Activated naive CD8-positive, alpha-beta T cell treated with anti-CD3 and anti-CD28 coated beads, Interleukin-2, amount 50 U/mL, for 16 hours (primary cell): ENCODE data around the gene NIBAN1.
"Not testable (repeated sequence)": the region's sequence is repeated elsewhere in the genome, so short reads cannot be mapped to it uniquely, and the experiment has no call there.

Experiments used
- DNase-seq: peaks from one replicate; pipeline ENCODE4 v3.0.0-alpha.2; 2020; ENCODE audit warnings: low read depth, low spot score

NIBAN1 gene, protein sequence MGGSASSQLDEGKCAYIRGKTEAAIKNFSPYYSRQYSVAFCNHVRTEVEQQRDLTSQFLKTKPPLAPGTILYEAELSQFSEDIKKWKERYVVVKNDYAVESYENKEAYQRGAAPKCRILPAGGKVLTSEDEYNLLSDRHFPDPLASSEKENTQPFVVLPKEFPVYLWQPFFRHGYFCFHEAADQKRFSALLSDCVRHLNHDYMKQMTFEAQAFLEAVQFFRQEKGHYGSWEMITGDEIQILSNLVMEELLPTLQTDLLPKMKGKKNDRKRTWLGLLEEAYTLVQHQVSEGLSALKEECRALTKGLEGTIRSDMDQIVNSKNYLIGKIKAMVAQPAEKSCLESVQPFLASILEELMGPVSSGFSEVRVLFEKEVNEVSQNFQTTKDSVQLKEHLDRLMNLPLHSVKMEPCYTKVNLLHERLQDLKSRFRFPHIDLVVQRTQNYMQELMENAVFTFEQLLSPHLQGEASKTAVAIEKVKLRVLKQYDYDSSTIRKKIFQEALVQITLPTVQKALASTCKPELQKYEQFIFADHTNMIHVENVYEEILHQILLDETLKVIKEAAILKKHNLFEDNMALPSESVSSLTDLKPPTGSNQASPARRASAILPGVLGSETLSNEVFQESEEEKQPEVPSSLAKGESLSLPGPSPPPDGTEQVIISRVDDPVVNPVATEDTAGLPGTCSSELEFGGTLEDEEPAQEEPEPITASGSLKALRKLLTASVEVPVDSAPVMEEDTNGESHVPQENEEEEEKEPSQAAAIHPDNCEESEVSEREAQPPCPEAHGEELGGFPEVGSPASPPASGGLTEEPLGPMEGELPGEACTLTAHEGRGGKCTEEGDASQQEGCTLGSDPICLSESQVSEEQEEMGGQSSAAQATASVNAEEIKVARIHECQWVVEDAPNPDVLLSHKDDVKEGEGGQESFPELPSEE

GRCh38 chr1:184974056-184974836 lies at the start of gene NIBAN1:
NIBAN1 (minus strand) TSS chr1:184974508; CDS start chr1:184974356, 152 bp downstream.
- no peak for DNase-seq

- DNase-seq = no peak
Measured at GRCh38 chr1:185017966-185018365, 43.7 kb upstream of the NIBAN1 start.

DNA sequence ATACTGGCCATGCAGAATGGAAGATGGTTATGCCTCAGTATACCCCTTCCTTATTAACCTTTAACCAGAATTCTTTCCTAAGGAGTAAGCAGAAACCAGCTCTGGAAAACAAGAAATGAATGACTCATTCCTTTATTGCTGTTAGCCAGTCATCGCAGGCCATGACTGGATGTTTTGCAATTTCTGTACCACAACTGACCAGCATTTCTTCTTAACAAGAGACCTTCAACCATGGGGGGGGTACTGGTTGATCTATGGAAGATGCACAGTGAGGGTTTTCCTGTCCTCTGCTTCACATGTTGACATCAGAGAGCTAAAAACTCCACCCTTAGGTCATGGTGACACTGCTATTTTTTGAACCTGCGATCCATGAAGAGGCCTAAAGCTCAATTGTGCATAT lies 43.0 kb upstream of the NIBAN1 start:
- DNase-seq = no peak

- DNase-seq = no peak
Measured at GRCh38 chr1:185016880-185017279, 42.6 kb upstream of the NIBAN1 start.

DNA sequence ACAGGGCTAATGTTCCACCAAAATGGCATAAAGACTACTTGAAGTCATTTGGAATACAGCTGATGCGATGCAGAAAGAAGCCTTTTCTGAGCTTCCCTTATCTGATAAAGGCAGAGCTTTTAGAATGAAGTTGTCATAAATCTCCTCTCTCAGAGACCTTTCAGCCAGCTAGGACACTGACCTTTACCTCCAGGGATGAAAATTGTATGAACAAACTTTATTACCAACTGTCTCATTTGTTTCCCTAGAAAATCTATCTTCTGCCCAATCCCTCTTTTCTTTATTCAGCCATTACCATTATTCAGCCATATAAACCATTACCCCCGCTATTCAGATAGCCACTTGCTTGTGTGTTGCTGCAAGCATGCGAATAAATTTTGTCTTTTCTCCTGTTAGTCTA lies 41.3 kb upstream of the NIBAN1 start:
- no peak for DNase-seq

- no peak for DNase-seq
Measured at GRCh38 chr1:185014941-185015340, 40.6 kb upstream of the NIBAN1 start.

GRCh38 chr1:185010361-185010760 lies 36.1 kb upstream of the NIBAN1 start:
- no peak for DNase-seq

DNA sequence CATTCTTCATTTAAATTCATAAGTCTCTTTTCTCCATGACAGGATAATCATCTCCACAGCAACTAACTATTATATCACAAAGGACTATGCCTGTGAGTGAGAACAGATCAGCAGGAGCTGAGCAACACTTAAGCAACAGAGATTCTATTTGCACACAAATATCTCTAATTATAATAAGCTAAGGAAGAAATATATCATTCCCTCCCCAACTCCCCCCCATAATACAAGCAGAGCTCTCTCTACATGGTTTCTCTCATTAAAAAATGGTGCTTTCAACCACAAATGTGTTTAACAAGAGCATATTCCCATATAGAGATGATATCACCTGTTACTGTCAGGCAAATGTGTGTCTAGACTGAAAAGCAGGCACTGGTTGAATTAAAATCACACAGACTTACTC lies 34.5 kb upstream of the NIBAN1 start:
- DNase-seq = no peak

- not testable (repeated sequence) for DNase-seq
Measured at GRCh38 chr1:185001312-185001880, 27.1 kb upstream of the NIBAN1 start.

DNA sequence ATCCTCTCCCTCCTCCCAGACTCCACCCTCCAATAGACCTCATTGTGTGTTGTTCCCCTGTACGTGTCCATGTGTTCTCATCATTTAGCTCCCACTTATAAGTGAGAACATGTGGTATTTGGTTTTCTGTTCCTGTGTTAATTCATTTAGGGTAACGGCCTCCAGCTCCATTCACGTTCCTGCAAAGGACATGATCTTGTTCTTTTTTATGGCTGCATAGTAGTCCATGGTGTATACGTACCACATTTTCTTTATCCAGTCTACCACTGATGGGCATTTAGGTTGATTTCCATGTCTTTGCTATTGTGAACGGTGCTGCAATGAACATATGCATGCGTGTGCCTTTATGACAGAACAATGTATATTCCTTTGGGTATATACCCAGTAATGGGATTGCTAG lies 25.7 kb upstream of the NIBAN1 start:
- DNase-seq = not testable (repeated sequence)

GRCh38 chr1:184994301-184994700 lies 20.0 kb upstream of the NIBAN1 start:
- no peak for DNase-seq

DNA sequence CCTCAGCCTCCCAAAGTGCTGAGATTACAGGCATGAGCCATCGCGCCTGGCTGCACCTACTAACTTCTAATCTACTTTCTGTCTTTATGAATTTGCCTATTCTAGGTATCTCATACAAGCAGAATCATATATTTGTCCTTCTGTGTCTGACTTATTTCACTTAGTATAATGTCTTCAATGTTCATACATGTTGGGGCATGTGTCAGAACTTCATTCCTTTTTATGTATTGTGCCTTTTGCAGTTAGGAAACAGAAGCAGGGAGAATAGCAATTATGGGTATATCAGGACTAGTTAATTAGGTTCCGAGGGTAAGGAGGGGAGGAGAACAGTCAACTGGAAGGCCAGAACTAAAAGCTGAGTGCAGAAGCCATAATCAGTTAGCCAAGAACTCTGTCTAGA lies 18.0 kb upstream of the NIBAN1 start:
- DNase-seq = no peak

- no peak for DNase-seq
Measured at GRCh38 chr1:184990204-184990603, 15.9 kb upstream of the NIBAN1 start.

DNA sequence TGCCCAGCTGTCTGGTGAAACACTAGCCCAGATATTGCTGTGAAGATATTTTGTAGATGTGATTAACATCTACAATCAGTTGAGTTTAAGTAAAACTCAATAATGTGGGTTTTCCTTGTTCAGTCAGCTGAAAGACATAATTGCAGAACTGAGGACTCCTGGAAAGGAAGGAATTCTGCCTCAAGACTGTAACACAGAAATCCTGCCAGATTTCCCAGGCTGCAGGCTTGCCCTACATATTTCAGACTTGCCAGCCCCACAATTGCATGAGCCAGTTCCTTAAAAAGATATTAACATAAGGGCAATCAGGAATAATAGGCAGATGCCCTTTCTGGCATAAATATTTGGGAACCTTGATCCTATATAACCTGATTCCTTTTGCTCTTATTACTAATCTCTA lies 14.2 kb upstream of the NIBAN1 start:
- no peak for DNase-seq

- DNase-seq = no peak
Measured at GRCh38 chr1:184987696-184988095, 13.4 kb upstream of the NIBAN1 start.

DNA sequence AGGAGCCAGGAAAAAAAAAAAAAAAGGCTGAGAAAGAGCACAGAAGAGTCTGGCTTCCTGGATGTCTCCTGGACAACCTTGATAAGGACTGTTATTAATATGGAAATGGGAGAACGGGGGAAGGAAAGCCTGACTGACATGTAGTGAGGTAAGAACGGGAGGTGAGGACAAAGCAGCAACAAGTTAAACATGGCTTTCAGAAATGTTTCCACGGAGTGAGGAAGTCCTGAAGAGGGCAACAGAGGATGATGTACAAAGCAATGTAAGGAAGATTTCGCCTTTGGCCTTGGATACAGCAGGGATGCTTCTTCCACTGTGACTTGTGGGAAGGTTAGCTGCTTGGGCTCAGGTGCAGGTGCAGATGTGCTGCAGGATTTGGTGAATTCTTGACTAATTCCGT lies 11.9 kb upstream of the NIBAN1 start:
- DNase-seq = no peak

DNA sequence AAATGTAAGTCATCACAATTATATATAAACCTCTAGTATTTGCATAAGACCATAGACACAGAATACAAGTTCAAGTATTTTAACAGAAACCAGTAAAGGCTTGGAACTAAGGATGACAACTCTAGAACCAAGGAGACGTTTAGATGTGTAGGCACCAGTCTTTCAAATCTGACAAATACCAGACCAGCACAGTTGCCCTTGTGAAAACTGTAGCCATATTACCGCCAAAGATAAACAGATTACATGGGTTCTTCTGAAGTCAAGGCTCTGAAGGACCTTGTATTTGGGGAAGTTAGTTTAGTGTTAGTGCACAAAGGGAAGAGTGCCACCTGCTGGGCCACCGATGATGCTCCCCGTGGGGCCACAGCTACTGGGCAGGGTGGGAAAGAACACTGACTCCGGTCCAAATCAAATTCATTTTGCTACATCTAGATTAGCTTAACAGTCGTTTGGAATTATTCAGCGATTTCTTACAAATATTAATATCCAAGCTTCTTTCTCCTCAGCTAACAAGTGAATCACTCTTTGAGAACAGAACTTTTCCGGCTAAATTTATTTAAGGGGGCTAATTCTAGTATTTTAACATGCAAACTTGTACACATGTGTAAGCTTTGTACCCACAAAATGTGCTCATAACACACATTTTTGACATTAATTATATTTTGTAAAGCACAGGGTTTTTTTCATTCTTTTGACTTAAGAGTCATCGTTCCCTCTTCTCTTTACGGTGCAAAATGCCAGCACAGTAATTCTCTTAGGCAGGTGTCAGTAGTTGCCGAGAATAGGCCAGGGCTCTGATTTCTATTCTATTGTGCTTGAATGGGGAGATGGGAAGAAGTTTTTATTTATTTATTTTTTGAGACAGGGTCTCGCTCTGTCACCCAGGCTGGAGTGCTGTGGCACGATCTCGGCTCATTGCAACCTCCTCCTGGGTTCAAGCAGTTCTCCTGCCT lies 8.0 kb upstream of the NIBAN1 start:
- DNase-seq = peak; percentile 46

DNA sequence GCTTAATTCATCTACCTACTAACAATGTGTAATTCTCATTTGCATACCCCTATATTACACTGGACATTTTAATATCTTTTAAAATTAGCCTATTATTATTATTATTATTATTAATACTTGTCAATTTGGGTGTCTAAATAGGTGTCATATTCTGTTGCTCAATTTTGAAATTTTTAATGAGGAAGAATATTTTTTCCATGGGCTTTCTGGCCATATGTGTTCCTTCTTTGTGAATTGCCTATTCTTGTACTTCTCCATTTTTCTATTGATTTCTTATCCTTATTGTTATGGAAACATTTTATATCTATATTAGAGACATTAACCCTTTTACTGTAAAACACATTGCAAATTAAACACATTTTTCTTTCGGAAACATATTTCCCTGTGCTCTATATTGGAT lies 6.4 kb upstream of the NIBAN1 start:
- DNase-seq = no peak

DNA sequence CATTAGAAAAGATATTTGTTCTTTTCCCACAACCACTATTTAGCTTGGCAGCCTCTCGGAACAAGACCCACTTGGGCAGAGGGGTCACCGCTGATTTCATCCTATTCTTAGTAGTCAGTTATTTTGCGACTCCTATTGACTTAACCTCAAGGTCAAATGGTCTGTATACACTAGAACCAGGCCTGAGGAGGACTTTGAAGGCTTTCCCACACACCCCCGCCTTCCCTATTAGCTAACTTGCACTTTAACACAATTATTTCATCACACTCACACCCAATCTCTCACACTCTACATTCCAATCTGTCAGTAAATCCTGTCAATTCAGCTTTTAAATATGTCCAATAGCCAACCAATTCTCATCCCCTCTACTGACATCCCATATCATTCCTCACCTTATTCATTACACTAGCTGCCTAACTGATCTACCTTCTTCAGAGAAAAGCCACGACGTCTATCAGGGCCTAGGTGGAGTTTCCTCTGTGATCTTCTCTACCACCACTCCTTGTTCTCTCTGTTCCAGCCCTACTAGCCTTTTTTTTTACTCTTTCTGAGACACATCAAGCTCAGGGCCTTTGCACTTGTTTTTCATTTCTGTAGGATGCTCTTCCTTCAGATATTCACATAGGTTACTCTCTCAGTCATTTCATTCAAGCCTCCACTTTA lies 1.0 kb upstream of the NIBAN1 start:
- no peak for DNase-seq

DNA sequence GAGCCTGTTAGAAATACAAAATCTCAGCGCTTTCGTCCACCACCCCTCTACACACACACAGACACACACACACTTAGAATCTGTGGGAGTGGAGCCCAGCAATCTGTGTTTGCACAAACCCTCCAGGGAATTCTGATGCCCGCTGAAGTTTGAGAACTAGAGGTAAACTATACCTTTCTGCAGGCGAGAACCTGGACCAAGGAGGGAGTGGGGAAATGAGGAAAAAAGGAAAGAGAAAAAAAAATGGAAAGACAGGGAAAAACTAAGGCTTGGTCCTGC lies 468 bp upstream of the NIBAN1 start:
- no peak for DNase-seq
